ENCODE measurements around the gene PWP2.
"Not testable (repeated sequence)": the region's sequence is repeated elsewhere in the genome, so short reads cannot be mapped to it uniquely, and the experiment has no call there.

PWP2 gene

GRCh38 chr21:44093761-44094160 lies 13.4 kb upstream of the PWP2 start:
- WGBS: 95% methylated on average over 9 of the region's 9 CpGs
- H3K27me3 ChIP-seq (ENCODE audit: insufficient read depth, low read length): no peaks in the 10 kb centered on the region
- no peak overlapping the region for H3K27ac ChIP-seq (ENCODE audit: low read depth, low read length)
- H3K9ac ChIP-seq (ENCODE audit: low read depth, low read length): no peak overlapping the region
- no peak overlapping the region for H3K4me3 ChIP-seq (ENCODE audit: low read length)
- no peaks in the 10 kb centered on the region for H3K9me3 ChIP-seq (ENCODE audit: insufficient read depth, low read depth, low read length)
- H3K4me1 ChIP-seq (ENCODE audit: insufficient read depth, low read length): no peaks in the 10 kb centered on the region
- peaks cover 50% of the 10 kb centered on the region for H3K36me3 ChIP-seq (ENCODE audit: insufficient read depth, low read length)

GRCh38 chr21:44094832-44095231 lies 12.4 kb upstream of the PWP2 start:
- Histone ChIP-seq H3K27ac (ENCODE audit: low read depth, low read length) (no peak overlapping the region), H3K9ac (ENCODE audit: low read depth, low read length) (no peak overlapping the region), H3K9me3 (ENCODE audit: insufficient read depth, low read depth, low read length) (no peaks in the 10 kb centered on the region), H3K4me3 (ENCODE audit: low read length) (no peak overlapping the region), H3K27me3 (ENCODE audit: insufficient read depth, low read length) (no peaks in the 10 kb centered on the region), H3K36me3 (ENCODE audit: insufficient read depth, low read length) (peaks cover 41% of the 10 kb centered on the region), H3K4me1 (ENCODE audit: insufficient read depth, low read length) (no peaks in the 10 kb centered on the region)
- WGBS: no CpG with 5 or more reads among the region's 1 CpG

DNA sequence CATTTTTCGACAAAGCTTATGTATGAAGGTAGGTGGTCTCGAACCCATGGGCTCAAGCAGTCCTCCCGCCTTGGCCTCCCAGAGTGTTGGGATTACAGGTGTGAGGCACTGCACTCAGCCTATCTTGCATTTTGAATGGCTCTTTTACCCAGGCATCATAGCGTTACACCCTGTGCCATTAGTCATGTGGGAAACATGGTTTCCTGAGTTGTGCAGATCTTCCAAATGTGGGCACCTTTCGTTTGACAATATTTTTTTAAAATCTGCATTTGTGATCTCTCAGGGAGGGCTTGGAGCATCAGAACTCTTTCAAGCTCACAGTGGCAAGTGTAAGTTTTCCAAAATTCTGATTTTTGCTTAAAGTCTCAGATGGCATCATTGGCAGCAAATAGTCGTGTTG lies 8.7 kb upstream of the PWP2 start:
- H3K27ac ChIP-seq (ENCODE audit: low read depth, low read length): not testable (repeated sequence)
- no CpG with 5 or more reads among the region's 6 CpGs for WGBS

GRCh38 chr21:44098964-44099363 lies 8.2 kb upstream of the PWP2 start:
- H3K27me3 ChIP-seq (ENCODE audit: insufficient read depth, low read length); H3K9ac ChIP-seq (ENCODE audit: low read depth, low read length); H3K4me1 ChIP-seq (ENCODE audit: insufficient read depth, low read length); H3K4me3 ChIP-seq (ENCODE audit: low read length); H3K9me3 ChIP-seq (ENCODE audit: insufficient read depth, low read depth, low read length); H3K36me3 ChIP-seq (ENCODE audit: insufficient read depth, low read length); H3K27ac ChIP-seq (ENCODE audit: low read depth, low read length): not testable (repeated sequence)
- WGBS: no CpG with 5 or more reads among the region's 13 CpGs

More for the DNA sequence above, 8.7 kb upstream of the PWP2 start:
- H3K9me3 ChIP-seq (ENCODE audit: insufficient read depth, low read depth, low read length); H3K27me3 ChIP-seq (ENCODE audit: insufficient read depth, low read length); H3K4me3 ChIP-seq (ENCODE audit: low read length); H3K4me1 ChIP-seq (ENCODE audit: insufficient read depth, low read length); H3K9ac ChIP-seq (ENCODE audit: low read depth, low read length): not testable (repeated sequence)
- H3K36me3 ChIP-seq (ENCODE audit: insufficient read depth, low read length): peaks cover 13% of the 10 kb centered on the region

- H3K9ac ChIP-seq (ENCODE audit: low read depth, low read length); H3K27me3 ChIP-seq (ENCODE audit: insufficient read depth, low read length); H3K4me3 ChIP-seq (ENCODE audit: low read length); H3K27ac ChIP-seq (ENCODE audit: low read depth, low read length); H3K36me3 ChIP-seq (ENCODE audit: insufficient read depth, low read length); H3K9me3 ChIP-seq (ENCODE audit: insufficient read depth, low read depth, low read length); H3K4me1 ChIP-seq (ENCODE audit: insufficient read depth, low read length): not testable (repeated sequence)
- no CpG with 5 or more reads among the region's 31 CpGs for WGBS
These were observed 390 bp downstream of the PWP2 start for GRCh38 chr21:44107589-44107988.

DNA sequence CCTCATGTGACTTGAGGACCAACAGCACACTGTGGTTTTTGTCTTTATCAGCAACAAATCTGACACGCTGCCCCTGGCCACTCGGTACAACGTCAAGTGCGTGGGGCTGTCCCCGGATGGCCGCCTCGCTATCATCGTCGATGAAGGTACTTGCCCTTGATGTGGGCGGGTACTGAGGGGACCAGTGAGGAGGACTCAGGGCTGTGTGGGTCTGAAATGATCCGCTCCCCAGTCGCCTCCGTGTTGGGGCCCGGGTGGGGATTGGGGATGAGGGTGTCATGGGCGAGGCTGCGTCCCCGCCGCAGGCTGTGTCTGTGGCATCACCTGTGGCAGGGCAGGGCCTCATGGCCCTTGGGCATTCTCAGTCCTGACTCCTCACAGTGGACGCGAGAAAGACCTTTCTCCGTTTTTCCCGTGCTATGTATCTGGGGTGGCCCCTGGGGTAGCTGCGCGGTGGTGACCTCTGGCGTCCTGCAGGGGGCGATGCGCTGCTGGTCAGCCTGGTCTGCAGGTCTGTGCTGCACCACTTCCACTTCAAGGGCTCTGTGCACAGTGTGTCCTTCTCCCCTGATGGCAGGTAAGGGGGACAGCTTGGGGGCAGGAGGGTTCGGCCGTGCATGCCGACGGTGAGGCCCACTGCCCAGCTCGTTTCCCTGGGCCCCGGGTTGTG lies 6.6 kb downstream of the PWP2 start:
- H3K36me3 ChIP-seq (ENCODE audit: insufficient read depth, low read length); H3K9me3 ChIP-seq (ENCODE audit: insufficient read depth, low read depth, low read length); H3K27me3 ChIP-seq (ENCODE audit: insufficient read depth, low read length); H3K4me3 ChIP-seq (ENCODE audit: low read length); H3K4me1 ChIP-seq (ENCODE audit: insufficient read depth, low read length); H3K9ac ChIP-seq (ENCODE audit: low read depth, low read length); H3K27ac ChIP-seq (ENCODE audit: low read depth, low read length): not testable (repeated sequence)
- no CpG with 5 or more reads among the region's 33 CpGs for WGBS

DNA sequence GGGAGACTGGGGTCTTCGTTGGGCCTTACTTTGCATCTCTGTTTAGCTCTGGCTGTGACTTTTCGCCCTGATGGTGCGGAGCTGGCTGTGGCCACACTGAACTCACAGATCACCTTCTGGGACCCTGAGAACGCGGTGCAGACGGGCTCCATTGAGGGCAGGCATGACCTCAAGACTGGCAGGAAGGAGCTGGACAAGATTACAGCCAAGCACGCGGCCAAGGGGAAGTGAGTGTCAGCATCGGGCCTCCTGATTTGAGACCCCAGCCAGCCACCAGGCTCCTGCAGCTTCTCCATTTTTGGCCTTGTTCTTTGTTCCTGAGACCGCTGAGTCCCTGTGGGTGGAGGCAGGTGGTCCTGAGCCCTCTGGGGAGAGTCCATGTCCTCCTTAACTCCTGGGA lies 14.9 kb downstream of the PWP2 start:
- not testable (repeated sequence) for H3K27me3 ChIP-seq (ENCODE audit: insufficient read depth, low read length); H3K9ac ChIP-seq (ENCODE audit: low read depth, low read length); H3K4me3 ChIP-seq (ENCODE audit: low read length); H3K36me3 ChIP-seq (ENCODE audit: insufficient read depth, low read length); H3K27ac ChIP-seq (ENCODE audit: low read depth, low read length); H3K9me3 ChIP-seq (ENCODE audit: insufficient read depth, low read depth, low read length); H3K4me1 ChIP-seq (ENCODE audit: insufficient read depth, low read length)
- no CpG with 5 or more reads among the region's 10 CpGs for WGBS

- not testable (repeated sequence) for H3K4me1 ChIP-seq (ENCODE audit: insufficient read depth, low read length); H3K4me3 ChIP-seq (ENCODE audit: low read length); H3K9me3 ChIP-seq (ENCODE audit: insufficient read depth, low read depth, low read length); H3K36me3 ChIP-seq (ENCODE audit: insufficient read depth, low read length); H3K27me3 ChIP-seq (ENCODE audit: insufficient read depth, low read length); H3K27ac ChIP-seq (ENCODE audit: low read depth, low read length); H3K9ac ChIP-seq (ENCODE audit: low read depth, low read length)
- WGBS: no CpG with 5 or more reads among the region's 19 CpGs
These were observed 20.6 kb downstream of the PWP2 start for GRCh38 chr21:44127827-44128226.

GRCh38 chr21:44133715-44134057 lies 26.5 kb downstream of the PWP2 start:
- not testable (repeated sequence) for H3K27ac ChIP-seq (ENCODE audit: low read depth, low read length); H3K4me3 ChIP-seq (ENCODE audit: low read length); H3K9me3 ChIP-seq (ENCODE audit: insufficient read depth, low read depth, low read length); H3K9ac ChIP-seq (ENCODE audit: low read depth, low read length); H3K27me3 ChIP-seq (ENCODE audit: insufficient read depth, low read length); H3K36me3 ChIP-seq (ENCODE audit: insufficient read depth, low read length); H3K4me1 ChIP-seq (ENCODE audit: insufficient read depth, low read length)
- WGBS: no CpG with 5 or more reads among the region's 35 CpGs

DNA sequence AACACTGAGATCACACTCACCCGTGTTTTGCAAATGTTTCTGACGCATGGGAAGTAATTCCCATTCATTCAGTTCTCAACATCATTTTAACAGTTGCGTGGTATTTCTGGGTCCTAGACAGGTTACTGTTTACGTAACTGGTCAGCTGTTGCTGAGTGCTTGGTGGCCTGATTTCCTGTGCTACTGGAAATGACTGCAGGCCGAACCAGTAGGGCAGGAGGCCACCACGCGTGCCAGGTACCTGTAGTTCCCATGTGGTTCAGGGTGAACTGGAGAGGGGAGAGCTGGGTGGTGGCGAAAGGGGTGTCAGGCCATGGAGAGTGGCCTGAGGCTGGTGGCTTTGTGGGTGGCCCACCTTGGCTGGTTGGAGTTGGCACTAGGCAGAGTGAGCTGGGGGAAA lies 27.5 kb downstream of the PWP2 start:
- not testable (repeated sequence) for H3K9me3 ChIP-seq (ENCODE audit: insufficient read depth, low read depth, low read length); H3K9ac ChIP-seq (ENCODE audit: low read depth, low read length); H3K4me1 ChIP-seq (ENCODE audit: insufficient read depth, low read length); H3K4me3 ChIP-seq (ENCODE audit: low read length); H3K36me3 ChIP-seq (ENCODE audit: insufficient read depth, low read length); H3K27ac ChIP-seq (ENCODE audit: low read depth, low read length); H3K27me3 ChIP-seq (ENCODE audit: insufficient read depth, low read length)
- no CpG with 5 or more reads among the region's 8 CpGs for WGBS

- H3K9ac ChIP-seq (ENCODE audit: low read depth, low read length); H3K27me3 ChIP-seq (ENCODE audit: insufficient read depth, low read length); H3K4me3 ChIP-seq (ENCODE audit: low read length); H3K27ac ChIP-seq (ENCODE audit: low read depth, low read length); H3K36me3 ChIP-seq (ENCODE audit: insufficient read depth, low read length); H3K4me1 ChIP-seq (ENCODE audit: insufficient read depth, low read length); H3K9me3 ChIP-seq (ENCODE audit: insufficient read depth, low read depth, low read length): not testable (repeated sequence)
- WGBS: no CpG with 5 or more reads among the region's 15 CpGs
These were observed 30.8 kb downstream of the PWP2 start for GRCh38 chr21:44138039-44138438.

- H3K27ac ChIP-seq (ENCODE audit: low read depth, low read length); H3K4me1 ChIP-seq (ENCODE audit: insufficient read depth, low read length); H3K4me3 ChIP-seq (ENCODE audit: low read length); H3K36me3 ChIP-seq (ENCODE audit: insufficient read depth, low read length); H3K9me3 ChIP-seq (ENCODE audit: insufficient read depth, low read depth, low read length); H3K9ac ChIP-seq (ENCODE audit: low read depth, low read length); H3K27me3 ChIP-seq (ENCODE audit: insufficient read depth, low read length): not testable (repeated sequence)
- WGBS: 100% methylated on average over 1 of the region's 30 CpGs
These were observed 32.8 kb downstream of the PWP2 start for GRCh38 chr21:44139787-44140551.
